HG02678 (cell line): ENCODE results near the gene PRR22.
"Not testable (repeated sequence)": the region's sequence is repeated elsewhere in the genome, so short reads cannot be mapped to it uniquely, and the experiment has no call there.

ENCODE experiments used
- ATAC-seq: cut with Tn5 transposase; IDR thresholded peaks from one replicate; pipeline ENCODE4 v1.9.1; 2021; ENCODE audit warnings: mild to moderate bottlenecking, moderate library complexity; ENCODE audit not compliant: unreplicated experiment

Gene PRR22

GRCh38 chr19:5762608-5763217, 21.8 kb downstream of the PRR22 start:
- ATAC-seq, result no peak

GRCh38 chr19:5753743-5754142, 30.8 kb downstream of the PRR22 start:
- no peak for ATAC-seq

- no peak for ATAC-seq
Measured at GRCh38 chr19:5751709-5752108, 32.8 kb downstream of the PRR22 start.

- no peak for ATAC-seq
Measured at GRCh38 chr19:5749505-5749904, 35.0 kb downstream of the PRR22 start.

GRCh38 chr19:5748920-5749319, 35.6 kb downstream of the PRR22 start:
- not testable (repeated sequence) for ATAC-seq

GRCh38 chr19:5744999-5745398, 39.5 kb downstream of the PRR22 start:
- ATAC-seq, result not testable (repeated sequence)

GRCh38 chr19:5743630-5744029, 40.9 kb downstream of the PRR22 start:
- ATAC-seq, result no peak

GRCh38 chr19:5742051-5742450, 42.5 kb downstream of the PRR22 start:
- no peak for ATAC-seq

GRCh38 chr19:5738423-5738822, 46.1 kb downstream of the PRR22 start:
- ATAC-seq, result no peak

GRCh38 chr19:5733172-5733571, 51.4 kb downstream of the PRR22 start:
- not testable (repeated sequence) for ATAC-seq
